Liver (tissue), 9 donors: ENCODE measurements around the gene IWS1. TPM values are rescaled to one million over a fixed set of nuclear protein-coding genes. Genes with fewer than 3 reads are reported as not detected.

Experiments
- DNase-seq: peaks from one replicate; pipeline ENCODE4 v3.0.0-alpha.2; 2017; ENCODE audit warnings: low spot score
- H3K27ac ChIP-seq, 2 donors: one replicate each; pipeline ENCODE4 v1.7.0; 2013; ENCODE audit warnings: inconsistent platforms in 2 of 2, low read length in 2 of 2, control low read depth in 1 of 2, low read depth in 1 of 2, mild to moderate bottlenecking in 1 of 2
- H3K27me3 ChIP-seq, 4 donors: one replicate each; pipeline versions ENCODE4 v1.6.1 to v1.7.0; 2013; ENCODE audit warnings: low read length in 3 of 4, inconsistent platforms in 1 of 4, mild to moderate bottlenecking in 1 of 4, moderate library complexity in 1 of 4; ENCODE audit not compliant: control insufficient read depth in 4 of 4, insufficient read depth in 4 of 4
- H3K36me3 ChIP-seq, 4 donors: one replicate each; pipeline versions ENCODE4 v1.6.1 to v1.7.0; 2013; ENCODE audit warnings: low read length in 3 of 4, mild to moderate bottlenecking in 3 of 4, low read depth in 1 of 4, moderate library complexity in 1 of 4; ENCODE audit not compliant: control insufficient read depth in 4 of 4, insufficient read depth in 3 of 4
- H3K4me1 ChIP-seq, 4 donors: one replicate each; pipeline versions ENCODE4 v1.6.1 to v1.7.0; 2013; ENCODE audit warnings: low read length in 3 of 4, mild to moderate bottlenecking in 3 of 4, moderate library complexity in 1 of 4; ENCODE audit not compliant: control insufficient read depth in 4 of 4, insufficient read depth in 4 of 4
- H3K4me3 ChIP-seq, 3 donors: one replicate each; pipeline versions ENCODE4 v1.6.1 to v1.7.0; 2013; ENCODE audit warnings: low read length in 3 of 3, control low read depth in 1 of 3, low read depth in 1 of 3, mild to moderate bottlenecking in 1 of 3
- H3K9ac ChIP-seq, 2 donors: one replicate each; pipeline ENCODE4 v1.7.0; 2013; ENCODE audit warnings: low read length in 2 of 2, mild to moderate bottlenecking in 2 of 2, moderate library complexity in 2 of 2, control low read depth in 1 of 2, low read depth in 1 of 2
- H3K9me3 ChIP-seq, 4 donors: one replicate each; pipeline versions ENCODE4 v1.6.1 to v1.7.0; 2013; ENCODE audit warnings: low read length in 3 of 4; ENCODE audit not compliant: control insufficient read depth in 4 of 4
- ATF3 ChIP-seq: IDR thresholded peaks from 2 replicates; pipeline ENCODE4 v1.6.1; 2016; ENCODE audit warnings: antibody characterized with exemption
- CTCF ChIP-seq: fragments of 150-350 bp; IDR thresholded peaks from 2 replicates; pipeline ENCODE4 v1.5.1; 2017; ENCODE audit warnings: improper control_type of control experiment, low read depth, low read length; ENCODE audit not compliant: missing input control
- EGR1 ChIP-seq, 2 donors: IDR thresholded peaks; 2 replicates each; pipeline ENCODE4 v1.6.1; 2016 to 2018; ENCODE audit warnings: antibody characterized with exemption in 2 of 2, low read depth in 2 of 2
- FOXA1 ChIP-seq: IDR thresholded peaks from 2 replicates; pipeline ENCODE4 v1.6.1; 2016; ENCODE audit warnings: antibody characterized with exemption
- FOXA2 ChIP-seq: IDR thresholded peaks from 2 replicates; pipeline ENCODE4 v1.6.1; 2016; ENCODE audit warnings: antibody characterized with exemption
- GABPA ChIP-seq, 2 donors: IDR thresholded peaks in 1 of 2; conservative IDR thresholded peaks in 1 of 2; 2 replicates each; pipeline ENCODE4 v1.6.1; 2016; ENCODE audit warnings: antibody characterized with exemption in 2 of 2, mild to moderate bottlenecking in 1 of 2, moderate library complexity in 1 of 2
- HNF4A ChIP-seq, 2 donors: conservative IDR thresholded peaks; 2 replicates each; pipeline ENCODE4 v1.6.1; 2016; ENCODE audit warnings: antibody characterized with exemption in 2 of 2, mild to moderate bottlenecking in 2 of 2
- HNF4G ChIP-seq: IDR thresholded peaks from 2 replicates; pipeline ENCODE4 v1.6.1; 2016; ENCODE audit warnings: antibody characterized with exemption
- JUND ChIP-seq, 2 donors: IDR thresholded peaks; 2 replicates each; pipeline ENCODE4 v1.6.1; 2016; ENCODE audit warnings: antibody characterized with exemption in 2 of 2
- MAX ChIP-seq: IDR thresholded peaks from 2 replicates; pipeline ENCODE4 v1.6.1; 2016; ENCODE audit warnings: antibody characterized with exemption
- NR2F2 ChIP-seq: IDR thresholded peaks from 2 replicates; pipeline ENCODE4 v1.6.1; 2016; ENCODE audit warnings: antibody characterized with exemption
- RAD21 ChIP-seq, 2 donors: IDR thresholded peaks; 2 replicates each; pipeline ENCODE4 v1.6.1; 2016; ENCODE audit warnings: antibody characterized with exemption in 2 of 2, mild to moderate bottlenecking in 2 of 2
- REST ChIP-seq: IDR thresholded peaks from 2 replicates; pipeline ENCODE4 v1.6.1; 2016; ENCODE audit warnings: antibody characterized with exemption, mild to moderate bottlenecking
- RXRA ChIP-seq, 2 donors: IDR thresholded peaks; 2 replicates each; pipeline ENCODE4 v1.6.1; 2017 to 2018; ENCODE audit warnings: antibody characterized with exemption in 2 of 2, mild to moderate bottlenecking in 1 of 2
- SP1 ChIP-seq: IDR thresholded peaks from 2 replicates; pipeline ENCODE4 v1.6.1; 2018; ENCODE audit warnings: antibody characterized with exemption, mild to moderate bottlenecking
- TAF1 ChIP-seq: conservative IDR thresholded peaks from 2 replicates; pipeline ENCODE4 v1.6.1; 2016; ENCODE audit warnings: antibody characterized with exemption, mild to moderate bottlenecking
- YY1 ChIP-seq: IDR thresholded peaks from 2 replicates; pipeline ENCODE4 v1.6.1; 2016; ENCODE audit warnings: antibody characterized with exemption, mild to moderate bottlenecking
- ZBTB33 ChIP-seq: IDR thresholded peaks from 2 replicates; pipeline ENCODE4 v1.6.1; 2016; ENCODE audit warnings: antibody characterized with exemption
- WGBS: extraction: QIAGEN DNeasy Blood & Tissue Kit; methylation state at CpG from one replicate; pipeline ENCODE4 v1.1.7; 2013; 5-methylcytosine and 5-hydroxymethylcytosine counted together
- polyA plus RNA-seq, 2 donors: library from polyadenylated mRNA; stranded (reverse) in 1 of 2; unstranded in 1 of 2; fragments of 200-250 nt in 1 of 2; fragments of >200 nt in 1 of 2; fragmentation: Nextera tagmentation in 1 of 2; extraction: Ambion mirVana in 1 of 2; gene quantifications; one replicate each; pipeline versions ENCODE4 v1.2.1 to v1.2.3, GENCODE V29; 2013 to 2015
- total RNA-seq, 2 donors: library from RNA; depleted of rRNA; stranded (reverse); fragments of >200 nt; gene quantifications; one replicate each; pipeline ENCODE4 v1.2.3, GENCODE V29; 2014
- donor health status: healthy.
- donor health status: healthy.
- donor health status: healthy.
- donor health status: healthy.
- donor health status: healthy.

The IWS1 gene
- total and polyA plus RNA-seq, 4 donors, result 13.0 to 28.9 (median 22.8) TPM

- TF ChIP-seq GABPA (IDR thresholded peaks at IDR 0.05 in 1 of 2, conservative IDR thresholded peaks at IDR 0.05 in 1 of 2), result no peak
- no peak for TF ChIP-seq FOXA1
- TF ChIP-seq SP1, result no peak
- TF ChIP-seq RAD21 (IDR thresholded peaks at IDR 0.05), result no peak
- no peak for TF ChIP-seq HNF4A (conservative IDR thresholded peaks at IDR 0.05)
- no peak for TF ChIP-seq EGR1 (IDR thresholded peaks at IDR 0.05; ENCODE audit: low read depth in 2 of 2)
- TF ChIP-seq ZBTB33, result no peak
- no peak for TF ChIP-seq HNF4G
- no peak for TF ChIP-seq CTCF
- no peak for TF ChIP-seq JUND (IDR thresholded peaks at IDR 0.05)
- no peak for TF ChIP-seq RXRA (IDR thresholded peaks at IDR 0.05)
- TF ChIP-seq MAX, result no peak
- no peak for TF ChIP-seq YY1
- no peak for TF ChIP-seq REST
- TF ChIP-seq FOXA2, result no peak
- TF ChIP-seq ATF3, result no peak
- TF ChIP-seq TAF1, result no peak
- TF ChIP-seq NR2F2, result no peak
- H3K4me3 ChIP-seq, result no peak overlapping the region
- no peaks in the 10 kb centered on the region for H3K27me3 ChIP-seq
- no peak for DNase-seq
- H3K9ac ChIP-seq, result no peak overlapping the region
- peaks cover 0 to 2% (median 0%) of the 10 kb centered on the region in 4 donors for H3K4me1 ChIP-seq
- H3K9me3 ChIP-seq, result no peaks in the 10 kb centered on the region
- no peaks in the 10 kb centered on the region for H3K36me3 ChIP-seq
- H3K27ac ChIP-seq, result no peak overlapping the region
- 89% methylated on average over 4 of the region's 4 CpGs for WGBS
Measured at GRCh38 chr2:127575185-127575765, 49.0 kb upstream of the IWS1 start.
